HL-60 (cell line): Measurements from ENCODE around the gene MOCS3.

Source experiments
- CTCF ChIP-seq: IDR thresholded peaks from one replicate; pipeline ENCODE4 v1.5.1; 2011; ENCODE audit warnings: low read length, control low read depth, inconsistent platforms; ENCODE audit not compliant: insufficient read depth
- GABPA ChIP-seq: IDR thresholded peaks from 2 replicates; pipeline ENCODE4 v1.6.1; 2012; ENCODE audit warnings: low read depth
- POLR2AphosphoS5 ChIP-seq: IDR thresholded peaks from 2 replicates; pipeline ENCODE4 v1.6.1; 2012; ENCODE audit warnings: low read depth
- REST ChIP-seq: IDR thresholded peaks from 2 replicates; pipeline ENCODE4 v1.6.1; 2012; ENCODE audit warnings: low read depth; ENCODE audit not compliant: insufficient replicate concordance

- TF ChIP-seq CTCF (no peak), REST (no peak), POLR2AphosphoS5 (no peak), GABPA (no peak)
Observed at GRCh38 chr20:50992336-50992732, 33.7 kb downstream of the MOCS3 start.
